Neural progenitor cell (in vitro differentiated cells): ENCODE results near the gene LRRC7. TPM values are rescaled to one million over a fixed set of nuclear protein-coding genes. Genes with fewer than 3 reads are reported as not detected.

Experiments used
- DNase-seq: peaks from one replicate; pipeline ENCODE4 v3.0.0-alpha.2; 2016; ENCODE audit warnings: low spot score
- H2AFZ ChIP-seq: fragments of 200-600 bp; sonication (generic); replicated peaks from 2 replicates; pipeline ENCODE4 v1.6.1; 2016; ENCODE audit warnings: antibody characterized with exemption
- H3F3A ChIP-seq: fragments of 200-600 bp; sonication (generic); 2 replicates; pipeline ENCODE4 v1.6.1; 2016; ENCODE audit warnings: antibody characterized with exemption, low read depth
- H3K27ac ChIP-seq: fragments of 200-600 bp; sonication (generic); 2 replicates; pipeline ENCODE4 v1.5.1; 2016; ENCODE audit warnings: mild to moderate bottlenecking
- H3K27me3 ChIP-seq: fragments of 200-600 bp; sonication (generic); 2 replicates; pipeline ENCODE4 v1.6.1; 2016; ENCODE audit warnings: mild to moderate bottlenecking, moderate library complexity
- H3K36me3 ChIP-seq: fragments of 200-600 bp; sonication (generic); 2 replicates; pipeline ENCODE4 v1.5.1; 2016
- H3K4me1 ChIP-seq: fragments of 200-600 bp; sonication (generic); 2 replicates; pipeline ENCODE4 v1.6.1; 2016; ENCODE audit warnings: mixed run types
- H3K4me2 ChIP-seq: fragments of 200-600 bp; sonication (generic); 2 replicates; pipeline ENCODE4 v1.6.1; 2016
- H3K4me3 ChIP-seq: fragments of 200-600 bp; sonication (generic); 2 replicates; pipeline ENCODE4 v1.5.1; 2016
- H3K79me2 ChIP-seq: fragments of 200-600 bp; sonication (generic); 2 replicates; pipeline ENCODE4 v1.6.1; 2016; ENCODE audit warnings: low read depth
- H3K9ac ChIP-seq: fragments of 200-600 bp; sonication (generic); 2 replicates; pipeline ENCODE4 v1.6.1; 2016
- H3K9me3 ChIP-seq: fragments of 200-600 bp; sonication (generic); 2 replicates; pipeline ENCODE4 v1.5.1; 2016; ENCODE audit warnings: low read depth
- H4K20me1 ChIP-seq: fragments of 200-600 bp; sonication (generic); 2 replicates; pipeline ENCODE4 v1.6.1; 2016; ENCODE audit warnings: low read depth
- H3K27ac Mint-ChIP-seq: 3 replicates; pipeline ENCODE4 v1.8.0; 2021; ENCODE audit warnings: mixed read lengths
- H3K27me3 Mint-ChIP-seq: 2 replicates; pipeline ENCODE4 v1.8.0; 2022; ENCODE audit warnings: low read depth, mild to moderate bottlenecking, inconsistent platforms, moderate library complexity, mixed read lengths; ENCODE audit not compliant: insufficient read depth
- H3K36me3 Mint-ChIP-seq: 3 replicates; pipeline ENCODE4 v1.8.0; 2021; ENCODE audit warnings: mixed read lengths
- H3K4me1 Mint-ChIP-seq: 3 replicates; pipeline ENCODE4 v1.8.0; 2021; ENCODE audit warnings: mixed read lengths
- H3K4me3 Mint-ChIP-seq: 3 replicates; pipeline ENCODE4 v1.8.0; 2021; ENCODE audit warnings: mild to moderate bottlenecking, moderate library complexity, mixed read lengths
- H3K9me3 Mint-ChIP-seq: 3 replicates; pipeline ENCODE4 v1.8.0; 2020; ENCODE audit warnings: mixed read lengths
- CTCF ChIP-seq: fragments of 200-600 bp; sonication (generic); IDR thresholded peaks from 2 replicates; pipeline ENCODE4 v1.5.1; 2017; ENCODE audit warnings: antibody characterized with exemption, mild to moderate bottlenecking
- EZH2 ChIP-seq: fragments of 200-600 bp; sonication (generic); IDR thresholded peaks from 2 replicates; pipeline ENCODE4 v1.6.1; 2017; ENCODE audit warnings: antibody characterized with exemption, mild to moderate bottlenecking, moderate library complexity
- EZH2phosphoT487 ChIP-seq: fragments of 200-600 bp; sonication (generic); IDR thresholded peaks from 2 replicates; pipeline ENCODE4 v1.6.1; 2017; ENCODE audit warnings: antibody characterized with exemption
- total RNA-seq: library from RNA; depleted of rRNA; stranded (reverse); fragments of >200 nt; gene quantifications from 2 replicates; pipeline ENCODE4 v1.2.3, GENCODE V29; 2015; ENCODE audit warnings: low replicate concordance

The LRRC7 gene
- total RNA-seq, 1 donor from 2014 or later, result not detected

GRCh38 chr1:69852151-69852550, 284.4 kb downstream of the LRRC7 start:
- no peaks in the 10 kb centered on the region for H3K36me3 ChIP-seq
- Mint-ChIP-seq H3K4me3 (no peak overlapping the region), H3K9me3 (no peaks in the 10 kb centered on the region), H3K27ac (no peak overlapping the region), H3K36me3 (no peaks in the 10 kb centered on the region), H3K4me1 (no peaks in the 10 kb centered on the region), H3K27me3 (no peaks in the 10 kb centered on the region)
- no peaks in the 10 kb centered on the region for H3K79me2 ChIP-seq
- no peaks in the 10 kb centered on the region for H3K9me3 ChIP-seq
- H3K4me1 ChIP-seq, result no peaks in the 10 kb centered on the region
- no peak for DNase-seq
- H4K20me1 ChIP-seq, result no peaks in the 10 kb centered on the region
- no peak for TF ChIP-seq CTCF
- TF ChIP-seq EZH2phosphoT487, result no peak
- TF ChIP-seq EZH2, result no peak
- no peak overlapping the region for H3K27ac ChIP-seq
- no peak overlapping the region for H3K4me2 ChIP-seq
- no peak overlapping the region for H3K4me3 ChIP-seq
- H3F3A ChIP-seq, result no peaks in the 10 kb centered on the region
- no peaks in the 10 kb centered on the region for H3K27me3 ChIP-seq
- H2AFZ ChIP-seq, result no peak overlapping the region
- no peak overlapping the region for H3K9ac ChIP-seq

- H3K27ac Mint-ChIP-seq, result no peak overlapping the region
- no peaks in the 10 kb centered on the region for H3K4me1 Mint-ChIP-seq
- H3K27me3 Mint-ChIP-seq, result no peaks in the 10 kb centered on the region
- Histone ChIP-seq H3K4me3 (no peak overlapping the region), H3K9me3 (no peaks in the 10 kb centered on the region), H3K4me2 (no peak overlapping the region), H3K4me1 (no peaks in the 10 kb centered on the region), H3K79me2 (no peaks in the 10 kb centered on the region), H4K20me1 (no peaks in the 10 kb centered on the region), H3K36me3 (no peaks in the 10 kb centered on the region), H2AFZ (no peak overlapping the region), H3K27ac (no peak overlapping the region), H3K27me3 (no peaks in the 10 kb centered on the region), H3K9ac (no peak overlapping the region), H3F3A (no peaks in the 10 kb centered on the region)
- H3K36me3 Mint-ChIP-seq, result no peaks in the 10 kb centered on the region
- H3K4me3 Mint-ChIP-seq, result no peak overlapping the region
- TF ChIP-seq EZH2 (no peak), CTCF (no peak), EZH2phosphoT487 (no peak)
- no peaks in the 10 kb centered on the region for H3K9me3 Mint-ChIP-seq
- DNase-seq, result no peak
These were observed 285.0 kb downstream of the LRRC7 start for GRCh38 chr1:69852706-69853105.

- Mint-ChIP-seq H3K9me3 (no peaks in the 10 kb centered on the region), H3K27ac (no peak overlapping the region), H3K4me1 (no peaks in the 10 kb centered on the region), H3K4me3 (no peak overlapping the region), H3K36me3 (no peaks in the 10 kb centered on the region), H3K27me3 (no peaks in the 10 kb centered on the region)
- Histone ChIP-seq H3K9me3 (no peaks in the 10 kb centered on the region), H2AFZ (no peak overlapping the region), H3K4me2 (no peak overlapping the region), H4K20me1 (no peaks in the 10 kb centered on the region), H3K27me3 (no peaks in the 10 kb centered on the region), H3K4me1 (no peaks in the 10 kb centered on the region), H3F3A (no peaks in the 10 kb centered on the region), H3K79me2 (no peaks in the 10 kb centered on the region), H3K4me3 (no peak overlapping the region), H3K9ac (no peak overlapping the region), H3K27ac (no peak overlapping the region), H3K36me3 (no peaks in the 10 kb centered on the region)
- no peak for TF ChIP-seq CTCF
- DNase-seq, result no peak
These were observed 290.8 kb downstream of the LRRC7 start for GRCh38 chr1:69858534-69858933.

GRCh38 chr1:69861641-69862040, 293.9 kb downstream of the LRRC7 start:
- H3K36me3 ChIP-seq, result no peaks in the 10 kb centered on the region
- H3K27ac Mint-ChIP-seq, result no peak overlapping the region

More at GRCh38 chr1:69861641-69862040, 293.9 kb downstream of the LRRC7 start:
- Histone ChIP-seq H3F3A (no peaks in the 10 kb centered on the region), H3K4me2 (no peak overlapping the region), H3K4me3 (no peak overlapping the region), H2AFZ (no peak overlapping the region), H3K9ac (no peak overlapping the region), H3K27me3 (no peaks in the 10 kb centered on the region), H3K9me3 (no peaks in the 10 kb centered on the region), H3K27ac (no peak overlapping the region), H3K79me2 (no peaks in the 10 kb centered on the region), H4K20me1 (no peaks in the 10 kb centered on the region), H3K4me1 (no peaks in the 10 kb centered on the region)
- Mint-ChIP-seq H3K4me3 (no peak overlapping the region), H3K9me3 (no peaks in the 10 kb centered on the region), H3K27me3 (no peaks in the 10 kb centered on the region), H3K36me3 (no peaks in the 10 kb centered on the region), H3K4me1 (no peaks in the 10 kb centered on the region)
- TF ChIP-seq CTCF (no peak), EZH2 (no peak), EZH2phosphoT487 (no peak)
- DNase-seq, result no peak
